GM20000 (cell line): Measurements from ENCODE around the gene ENG.

Source experiments
- DNase-seq: peaks from one replicate; pipeline ENCODE4 v3.0.0; 2012; ENCODE audit warnings: low spot score
- CTCF ChIP-seq: IDR thresholded peaks from 2 replicates; pipeline ENCODE4 v1.5.1; 2012; ENCODE audit warnings: mild to moderate bottlenecking, control low read depth; ENCODE audit errors: extremely low read depth, missing control alignments

Gene ENG

GRCh38 chr9:127877566-127877998 lies 23.1 kb upstream of the ENG start, which contains the start of gene AK1:
Gene AK1 (minus strand): TSS chr9:127877675. CDS start chr9:127874617, 3,058 bp downstream.
- no peak for TF ChIP-seq CTCF
- DNase-seq, result no peak

DNA sequence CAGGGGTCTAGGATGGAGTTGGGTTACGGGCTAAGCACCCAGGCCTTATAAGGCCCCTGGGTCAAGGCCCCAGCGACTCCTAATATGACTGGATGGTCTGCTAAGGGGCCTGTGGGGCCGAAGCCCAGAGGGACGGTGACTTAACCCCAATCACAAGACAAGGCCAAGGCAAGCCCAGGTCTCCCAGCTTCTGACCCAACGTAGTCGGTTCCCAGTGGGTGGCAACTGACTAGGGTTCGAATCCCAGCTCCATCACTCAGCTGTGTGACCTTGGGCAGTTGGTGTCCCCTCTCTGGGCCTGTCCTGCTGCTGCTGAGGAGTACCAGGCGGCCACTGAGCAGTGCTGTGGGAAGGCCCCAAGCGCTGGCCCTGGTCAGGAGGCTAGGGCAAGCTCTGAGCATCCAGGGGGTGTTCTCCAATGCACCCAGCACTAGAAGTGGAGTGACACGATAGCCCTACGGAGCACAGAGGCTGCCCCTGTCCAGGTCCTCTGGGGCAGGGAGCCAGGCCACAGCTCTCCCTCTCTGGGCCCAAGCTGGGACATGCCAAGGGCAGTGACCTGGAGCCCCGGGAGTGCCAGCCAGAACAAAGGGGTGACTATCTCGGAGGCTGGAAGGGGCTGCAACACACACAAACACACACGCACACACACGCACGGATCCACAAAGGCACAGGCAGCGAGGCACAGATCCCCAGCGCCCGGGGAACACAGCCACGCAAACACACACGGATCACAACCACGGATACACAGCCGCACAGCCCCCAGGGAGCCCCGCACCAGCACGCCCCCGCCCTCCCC lies 22.5 kb upstream of the ENG start:
- DNase-seq, result no peak

GRCh38 chr9:127876026-127876763 lies 21.7 kb upstream of the ENG start:
- no peak for DNase-seq
- TF ChIP-seq CTCF, result no peak

More for the DNA sequence above, 22.5 kb upstream of the ENG start:
- no peak for TF ChIP-seq CTCF

DNA sequence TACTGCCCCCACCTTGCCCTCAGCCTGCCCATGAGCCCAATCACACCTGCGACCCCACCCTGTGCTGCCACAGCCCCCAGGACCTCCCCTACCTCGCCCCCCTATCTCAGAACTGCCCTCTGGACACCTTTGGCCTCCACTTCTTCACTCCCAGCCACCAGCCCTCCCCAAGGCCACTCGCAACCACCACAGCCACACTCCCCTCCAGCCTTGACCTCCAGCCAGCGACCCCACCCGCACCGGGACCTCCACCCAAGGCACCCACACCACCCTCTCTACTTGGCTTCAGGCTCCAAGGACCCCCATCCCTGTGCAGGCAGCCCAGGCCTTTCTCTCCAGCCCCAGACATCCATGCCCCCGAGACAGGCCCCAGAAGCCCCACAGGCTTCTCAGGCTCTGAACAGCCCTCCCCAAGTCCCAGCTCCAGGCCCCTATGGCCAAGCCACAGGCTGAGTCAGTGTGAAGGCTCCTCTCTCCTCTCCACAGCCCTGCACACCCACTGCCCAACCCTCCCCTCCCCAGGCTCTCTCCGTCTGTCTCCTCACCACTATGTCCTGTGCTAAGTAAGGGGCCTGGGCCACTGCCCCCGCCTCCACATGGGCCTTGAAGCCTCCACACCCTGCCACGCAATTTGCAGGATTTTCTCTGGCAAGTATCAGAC lies 21.0 kb upstream of the ENG start:
- TF ChIP-seq CTCF, result no peak
- no peak for DNase-seq

DNA sequence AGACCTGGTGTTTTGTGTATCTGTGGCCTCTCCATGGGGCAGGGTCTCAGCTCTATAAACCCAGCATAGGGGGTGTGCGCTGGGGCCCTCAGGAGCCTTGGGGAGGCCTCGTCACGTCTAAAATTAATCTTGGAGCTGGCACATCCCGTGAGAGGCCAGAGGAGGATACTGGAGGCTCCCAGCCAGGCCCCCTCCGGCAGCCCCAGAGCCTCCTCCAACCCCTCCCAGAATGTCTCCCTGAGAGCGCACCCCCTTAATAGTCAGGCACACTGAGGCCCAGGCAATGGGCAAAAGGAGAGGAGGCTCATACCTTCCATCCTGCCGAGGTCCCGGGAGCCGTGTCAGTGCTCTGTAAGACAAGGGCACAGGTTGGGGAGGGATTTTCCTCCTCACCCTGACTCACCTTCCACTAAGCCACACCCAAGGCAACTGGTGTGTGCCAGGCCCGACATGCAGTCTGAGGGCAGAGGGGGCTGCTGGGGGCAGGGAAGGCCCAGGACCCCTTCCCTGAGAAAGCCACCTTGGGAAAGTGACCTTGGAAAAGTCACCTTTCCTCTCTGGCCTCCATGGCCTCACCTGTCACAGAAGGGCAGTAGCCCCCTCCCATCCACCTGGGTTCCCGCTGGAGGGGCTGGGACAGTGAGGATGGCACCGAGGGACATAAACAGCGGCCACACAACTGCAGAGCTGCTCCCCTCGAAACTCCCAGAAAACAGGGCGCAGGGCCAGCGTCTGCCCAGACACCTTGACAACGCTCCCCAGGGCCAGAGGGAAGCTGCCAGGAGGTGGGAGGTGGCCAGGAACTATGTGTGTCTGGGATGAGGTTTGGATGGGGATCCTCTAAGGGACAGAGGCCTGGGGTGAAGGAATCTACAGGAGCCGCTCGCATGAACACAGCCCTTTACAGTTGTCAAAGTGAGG lies 20.1 kb upstream of the ENG start:
- TF ChIP-seq CTCF, result no peak
- no peak for DNase-seq

DNA sequence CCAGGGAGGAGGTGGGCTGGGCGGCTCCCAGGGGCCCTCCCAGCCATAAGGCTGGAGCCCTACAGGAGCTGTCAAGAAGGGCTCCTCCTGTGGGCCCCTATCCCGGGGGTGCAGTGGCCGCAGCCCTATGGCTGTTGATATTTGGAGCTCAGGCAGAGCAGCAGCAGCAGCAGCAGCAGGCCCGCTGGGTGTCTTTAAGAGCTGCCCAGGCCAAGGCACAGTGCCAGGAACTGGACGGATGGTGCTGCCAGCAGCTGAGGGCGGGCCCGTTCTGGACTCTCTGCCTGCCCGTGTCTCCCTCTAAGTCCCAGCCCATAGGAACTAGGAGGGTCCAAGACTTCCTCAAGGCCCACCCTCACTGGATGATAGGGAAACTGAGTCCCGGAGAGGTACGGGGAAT lies 19.4 kb upstream of the ENG start:
- DNase-seq, result no peak

More for the DNA sequence above, 19.4 kb upstream of the ENG start:
- no peak for TF ChIP-seq CTCF
